Pons (tissue), 1 donor: ENCODE data around the gene RNF19B.
"Not testable (repeated sequence)": the region's sequence is repeated elsewhere in the genome, so short reads cannot be mapped to it uniquely, and the experiment has no call there.

ENCODE experiments used
- DNase-seq: peaks from one replicate; pipeline ENCODE4 v3.0.0-alpha.2; 2016; ENCODE audit warnings: low spot score

Gene RNF19B, protein sequence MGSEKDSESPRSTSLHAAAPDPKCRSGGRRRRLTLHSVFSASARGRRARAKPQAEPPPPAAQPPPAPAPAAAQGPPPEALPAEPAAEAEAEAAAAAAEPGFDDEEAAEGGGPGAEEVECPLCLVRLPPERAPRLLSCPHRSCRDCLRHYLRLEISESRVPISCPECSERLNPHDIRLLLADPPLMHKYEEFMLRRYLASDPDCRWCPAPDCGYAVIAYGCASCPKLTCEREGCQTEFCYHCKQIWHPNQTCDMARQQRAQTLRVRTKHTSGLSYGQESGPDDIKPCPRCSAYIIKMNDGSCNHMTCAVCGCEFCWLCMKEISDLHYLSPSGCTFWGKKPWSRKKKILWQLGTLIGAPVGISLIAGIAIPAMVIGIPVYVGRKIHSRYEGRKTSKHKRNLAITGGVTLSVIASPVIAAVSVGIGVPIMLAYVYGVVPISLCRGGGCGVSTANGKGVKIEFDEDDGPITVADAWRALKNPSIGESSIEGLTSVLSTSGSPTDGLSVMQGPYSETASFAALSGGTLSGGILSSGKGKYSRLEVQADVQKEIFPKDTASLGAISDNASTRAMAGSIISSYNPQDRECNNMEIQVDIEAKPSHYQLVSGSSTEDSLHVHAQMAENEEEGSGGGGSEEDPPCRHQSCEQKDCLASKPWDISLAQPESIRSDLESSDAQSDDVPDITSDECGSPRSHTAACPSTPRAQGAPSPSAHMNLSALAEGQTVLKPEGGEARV

DNA sequence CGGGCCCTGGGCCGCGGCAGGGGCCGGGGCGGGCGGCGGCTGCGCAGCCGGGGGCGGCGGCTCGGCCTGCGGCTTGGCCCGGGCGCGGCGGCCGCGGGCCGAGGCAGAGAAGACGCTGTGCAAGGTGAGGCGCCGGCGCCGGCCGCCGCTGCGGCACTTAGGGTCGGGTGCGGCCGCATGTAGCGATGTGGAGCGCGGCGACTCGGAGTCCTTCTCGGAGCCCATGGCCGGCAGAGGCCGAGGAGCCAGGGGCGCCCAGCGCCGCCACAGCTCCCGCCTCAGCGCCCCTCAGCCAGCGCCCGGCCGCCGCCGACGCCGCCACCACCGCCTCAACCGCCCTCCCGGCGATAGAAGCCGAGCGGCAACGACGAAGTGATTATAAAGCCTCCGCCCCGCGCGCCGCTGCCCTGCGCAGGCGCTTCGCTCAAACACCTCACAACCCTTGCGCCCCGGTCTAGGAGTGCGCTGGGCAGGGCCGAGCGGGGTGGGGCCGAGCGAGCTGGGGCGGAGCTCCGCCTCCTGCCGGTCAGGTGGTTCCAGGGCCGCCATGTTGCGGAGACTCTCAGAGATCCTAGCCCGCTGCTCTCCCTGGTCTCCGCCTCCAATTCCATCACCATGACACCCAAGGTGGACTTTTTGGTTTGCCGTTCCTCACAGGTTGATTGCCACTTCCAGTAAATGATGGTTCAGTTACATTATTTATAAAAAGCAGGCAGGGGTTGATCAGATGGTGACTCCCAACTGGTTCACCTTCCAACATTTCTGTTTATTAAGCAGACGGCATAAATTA lies at the start of gene RNF19B:
TSS of gene RNF19B (minus strand) at position 349 of the 790 bp plus-strand sequence. CDS start at position 225, 124 bp downstream.
- DNase-seq, result peak; percentile 91

DNA sequence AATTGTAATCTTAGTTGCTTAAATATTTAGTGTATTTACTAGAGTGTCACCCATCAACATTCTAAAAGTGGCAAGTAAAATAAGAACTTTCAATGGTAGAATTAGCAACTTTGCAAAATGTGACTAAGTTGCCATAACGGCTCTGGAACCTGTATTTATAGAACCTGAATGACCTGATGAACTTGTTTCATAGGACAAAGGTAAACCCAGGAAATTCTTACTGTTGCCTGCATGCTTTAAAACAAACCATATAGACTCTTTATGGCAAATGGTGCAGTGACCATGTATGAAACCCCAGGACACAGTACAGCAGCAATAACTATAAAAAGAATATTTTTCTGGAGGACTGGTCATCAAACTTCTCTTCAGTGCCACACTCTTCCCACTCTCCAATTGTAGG lies 49.2 kb upstream of the RNF19B start:
- DNase-seq, result no peak

DNA sequence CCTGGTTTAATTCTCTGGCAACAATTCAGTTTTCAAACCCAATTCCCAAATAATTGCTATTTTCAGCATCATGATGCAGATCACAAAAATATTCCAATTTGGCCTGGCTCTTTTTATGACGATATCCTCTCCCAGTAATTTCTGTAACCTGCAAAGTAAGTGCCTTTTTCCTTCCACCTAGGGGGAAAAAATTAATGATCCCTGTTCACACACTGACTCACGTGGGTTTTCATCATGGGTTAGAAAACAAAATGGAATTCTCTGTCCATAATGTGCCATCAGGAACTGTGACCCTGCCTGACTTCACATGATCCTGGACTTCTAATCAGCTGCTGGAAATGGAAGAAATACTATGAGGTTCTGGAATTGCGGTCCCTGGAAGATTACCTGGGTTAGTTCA lies 47.6 kb upstream of the RNF19B start:
- no peak for DNase-seq

DNA sequence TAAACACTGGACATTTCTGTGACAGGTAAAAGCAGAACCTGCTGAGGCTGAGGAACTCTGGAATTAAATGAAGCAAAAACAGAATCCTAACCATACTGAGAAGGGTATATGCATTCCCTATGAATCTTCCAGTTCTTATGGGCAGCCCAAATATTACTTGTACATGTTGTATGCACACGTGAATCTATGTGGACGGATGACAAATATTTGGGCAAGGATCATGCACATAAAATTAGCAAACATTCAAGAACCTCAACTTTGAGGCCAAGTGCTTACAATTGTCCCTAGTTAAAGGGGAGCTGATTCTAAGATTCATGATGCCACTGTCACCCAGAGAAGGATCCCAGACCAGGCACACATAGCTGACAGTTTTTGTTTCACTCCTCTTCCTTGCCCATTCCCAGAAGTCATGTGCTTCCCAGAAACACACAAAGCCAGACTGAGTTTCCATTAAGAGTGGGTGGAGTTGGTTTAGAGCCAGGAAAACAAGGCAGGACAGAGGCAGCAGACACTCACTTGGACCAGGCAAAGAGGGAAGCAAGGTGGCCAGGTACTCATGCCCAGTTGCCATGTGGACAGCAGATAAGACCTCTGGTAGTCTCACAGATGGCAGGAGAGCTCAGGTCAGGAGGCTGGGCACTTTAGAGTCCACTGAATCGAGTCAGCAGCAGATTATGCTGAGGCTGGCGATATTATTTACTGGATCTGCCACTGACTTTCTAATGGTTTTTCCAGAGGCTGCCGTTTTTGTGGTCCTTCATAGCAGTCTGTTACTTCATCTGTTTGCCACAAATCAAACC lies 46.5 kb upstream of the RNF19B start:
- peak; percentile 64 for DNase-seq

DNA sequence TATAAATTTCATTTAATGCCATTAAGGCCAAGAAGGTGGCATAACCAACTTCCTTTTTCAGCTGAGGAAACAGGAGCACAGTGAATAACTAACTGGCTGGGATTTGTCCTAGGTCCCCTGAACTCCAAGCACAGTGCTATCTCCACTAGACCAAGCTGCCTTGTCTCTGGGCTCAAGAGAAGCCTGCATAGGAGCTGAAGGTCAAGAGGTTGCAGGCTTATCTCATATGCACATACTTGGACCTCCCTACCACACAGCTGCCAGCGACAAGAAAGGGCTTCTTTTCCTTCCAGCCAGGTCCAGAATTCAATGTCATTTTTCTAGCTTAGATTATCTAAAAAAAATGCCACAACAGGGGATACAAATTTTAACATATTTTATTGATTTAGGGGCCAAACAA lies 45.0 kb upstream of the RNF19B start:
- no peak for DNase-seq

DNA sequence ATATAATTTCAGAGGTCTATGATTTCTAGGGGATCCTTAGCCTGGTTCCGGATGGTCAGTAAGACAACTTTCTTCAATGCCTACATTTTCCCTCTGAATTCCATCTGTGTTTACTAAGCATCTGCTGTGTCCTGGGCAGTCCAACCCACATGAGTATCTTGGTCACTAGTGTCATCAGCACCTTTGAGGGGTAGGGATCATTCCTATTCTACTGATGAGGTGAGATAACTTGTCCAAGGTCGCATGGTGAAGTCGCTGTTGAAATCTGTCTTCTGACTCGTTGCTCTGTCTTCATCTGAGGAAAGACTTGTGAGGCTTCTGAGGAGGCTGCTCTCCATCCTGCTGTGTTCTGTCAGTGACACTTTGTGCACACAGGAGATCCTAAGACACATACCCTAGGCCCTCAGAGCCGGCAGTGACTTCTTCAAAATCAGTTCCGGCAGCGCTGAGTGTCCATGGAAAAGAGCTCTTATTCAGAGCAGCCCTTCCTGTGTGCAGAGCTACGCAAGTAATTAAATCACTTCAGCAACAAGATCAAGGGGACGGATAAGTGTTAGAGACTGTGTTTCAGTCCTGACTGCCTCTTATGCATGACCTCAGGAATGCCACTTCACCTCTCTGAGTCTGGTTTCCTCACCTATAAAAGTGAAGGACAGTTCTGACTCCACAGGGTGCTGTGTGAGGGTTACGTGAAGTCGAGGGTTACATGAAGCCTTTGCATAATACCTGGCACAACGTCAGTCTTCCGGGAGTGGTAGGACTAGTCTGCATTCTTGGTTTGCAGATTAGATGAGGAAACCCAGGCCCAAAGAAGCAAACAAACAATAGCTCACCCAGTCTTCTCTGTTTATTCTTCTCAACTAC lies 43.7 kb upstream of the RNF19B start:
- DNase-seq, result no peak

DNA sequence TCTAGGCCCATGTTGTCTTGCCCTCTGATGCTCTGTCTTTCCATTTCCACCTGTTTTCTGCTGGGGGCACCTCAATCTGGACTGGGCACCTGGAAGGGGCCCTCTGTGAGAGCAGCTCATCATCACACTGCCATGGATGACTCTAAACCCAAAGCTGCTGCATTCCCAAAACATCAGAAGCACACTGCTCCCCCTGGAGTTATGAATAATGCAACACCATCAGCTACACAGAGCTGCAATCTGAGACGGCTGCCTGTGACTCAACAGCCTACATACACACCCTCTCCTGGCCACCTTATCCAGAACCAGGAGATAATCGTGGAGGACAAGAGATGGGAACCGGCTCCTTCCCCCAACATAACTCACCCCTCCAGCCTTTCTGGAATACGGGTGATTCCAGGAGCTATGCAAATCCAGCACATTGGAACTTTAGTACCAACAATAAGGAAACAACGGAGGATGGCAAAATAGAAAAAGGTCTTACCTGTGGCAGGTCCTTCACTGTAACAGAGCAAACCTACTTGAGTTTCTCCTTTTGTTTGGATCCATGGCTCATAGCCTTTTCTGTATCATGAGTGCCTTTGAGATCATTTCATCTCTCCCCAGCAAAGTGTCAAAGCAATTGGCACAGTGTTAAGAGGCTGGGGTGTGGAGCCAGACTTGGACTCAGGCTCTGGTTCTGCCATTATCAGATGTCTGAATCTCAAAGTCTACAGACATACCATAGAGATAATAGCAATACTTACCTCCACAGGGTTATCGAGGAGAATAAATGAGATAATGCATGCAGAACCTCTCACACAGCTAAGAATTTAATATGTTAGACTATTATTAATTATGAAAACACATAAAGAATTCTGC lies 42.8 kb upstream of the RNF19B start:
- no peak for DNase-seq

DNA sequence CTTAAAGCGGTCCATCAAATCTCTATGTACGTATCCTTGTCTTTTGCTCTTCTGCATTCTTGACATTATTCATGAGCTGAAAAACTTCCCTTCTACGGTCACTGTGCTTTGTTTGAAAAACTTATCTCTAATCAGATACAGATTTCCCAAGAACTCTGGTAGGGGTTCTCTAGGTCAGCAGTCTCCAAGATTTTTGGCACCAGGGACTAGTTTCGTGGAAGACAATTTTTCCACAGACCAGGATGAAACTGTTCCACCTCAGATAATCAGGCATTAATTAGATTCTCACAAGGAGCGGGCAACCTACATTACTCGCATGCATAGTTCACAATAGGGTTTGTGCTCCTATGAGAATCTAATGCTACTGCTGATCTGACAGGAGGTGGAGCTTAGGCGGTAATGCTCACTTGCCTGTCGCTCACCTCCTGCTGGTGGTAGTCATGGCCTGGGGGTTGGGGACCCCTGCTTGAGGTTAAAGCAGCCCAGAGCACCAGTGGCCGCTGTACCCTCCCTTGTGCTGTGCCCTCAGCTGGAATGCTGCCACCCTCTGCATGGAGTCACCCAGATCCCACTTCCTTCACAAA lies 41.3 kb upstream of the RNF19B start:
- DNase-seq, result no peak

DNA sequence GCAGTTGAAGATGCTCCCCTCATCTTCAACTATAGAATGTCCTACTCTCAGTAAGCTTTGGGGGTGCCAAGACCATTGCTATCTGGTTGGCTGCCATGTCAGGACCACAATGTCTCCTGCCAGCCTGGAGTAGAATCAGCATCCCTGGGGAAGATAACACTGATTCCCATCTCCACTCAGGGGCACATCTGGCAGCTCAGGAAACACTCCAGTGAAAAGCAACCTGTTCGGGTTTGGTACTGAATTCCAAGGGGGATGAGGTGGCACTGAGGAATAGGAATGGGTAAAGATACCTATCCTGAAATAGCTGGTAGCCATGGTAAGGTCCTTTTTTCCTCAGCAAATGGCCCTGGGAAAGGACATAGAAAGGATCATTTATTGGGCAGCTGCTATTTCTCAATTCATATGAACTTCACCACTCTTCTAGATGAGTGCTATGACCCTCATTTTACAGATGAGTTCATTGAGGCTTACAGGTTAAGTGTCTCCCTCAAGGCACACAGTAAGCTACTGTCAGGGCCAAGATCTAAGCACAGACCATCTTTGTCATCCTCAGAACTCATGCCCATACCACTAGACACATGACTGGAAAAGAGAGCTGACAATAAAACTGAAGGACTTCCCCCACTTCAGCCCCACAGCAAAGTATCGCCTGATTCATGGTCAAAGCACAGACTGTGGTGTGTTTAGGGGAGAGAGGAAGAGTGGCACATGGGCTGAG lies 40.7 kb upstream of the RNF19B start:
- DNase-seq, result peak; percentile 79

DNA sequence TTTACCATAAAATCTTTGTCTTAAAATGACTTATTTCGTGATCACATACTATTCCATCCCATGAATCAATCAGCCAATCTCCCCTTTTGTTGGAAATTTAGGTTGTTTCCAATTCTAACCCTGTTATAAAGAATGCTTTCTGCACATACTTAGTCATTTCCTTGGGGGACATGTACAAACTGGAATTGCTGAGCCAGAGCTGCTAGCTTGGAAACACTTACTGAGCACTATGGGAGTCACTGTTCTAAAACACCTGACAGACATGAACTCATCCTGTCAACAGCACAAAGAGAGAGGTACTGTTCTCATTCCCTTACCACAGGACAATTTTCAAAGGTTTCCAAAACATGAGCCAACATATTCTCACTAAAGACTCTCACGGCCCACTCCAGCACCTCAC lies 40.0 kb upstream of the RNF19B start:
- DNase-seq, result no peak

DNA sequence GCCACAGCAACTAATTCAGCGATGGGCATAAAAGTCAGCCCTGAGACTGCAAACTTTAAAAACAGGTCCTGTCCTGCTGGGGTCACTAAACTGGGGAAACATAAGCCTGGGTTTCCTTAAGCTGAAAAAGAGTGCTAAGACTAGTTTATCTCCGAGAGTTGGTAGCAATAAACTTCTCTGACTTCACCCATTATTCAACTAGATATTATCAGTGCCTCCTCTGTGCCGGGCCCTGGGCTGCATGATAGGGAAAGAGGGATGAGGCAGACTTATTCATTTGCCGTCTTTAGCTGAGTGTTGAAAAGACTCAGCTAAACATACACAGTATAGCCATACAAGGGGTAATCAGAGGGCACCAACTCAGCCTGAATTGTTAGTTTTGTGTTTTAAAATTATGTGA lies 39.0 kb upstream of the RNF19B start:
- DNase-seq, result no peak

DNA sequence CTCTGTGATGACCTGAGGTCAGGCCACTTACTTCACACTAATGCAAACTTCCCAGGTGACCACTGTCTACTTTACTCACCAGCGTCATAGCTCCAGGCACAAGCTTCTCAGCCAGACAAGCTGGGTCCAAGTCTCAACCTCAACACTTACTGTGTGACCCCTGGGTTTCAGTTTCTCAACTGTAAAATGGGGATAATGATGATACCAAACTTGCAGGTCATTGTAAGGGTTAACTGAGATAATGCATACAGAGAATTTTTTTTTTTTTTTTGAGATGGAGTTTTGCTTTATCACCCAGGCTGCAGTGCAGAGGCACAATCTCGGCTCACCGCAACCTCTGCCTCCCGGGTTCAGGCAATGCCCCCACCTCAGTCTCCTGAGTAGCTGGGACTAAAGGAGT lies 37.4 kb upstream of the RNF19B start:
- no peak for DNase-seq

DNA sequence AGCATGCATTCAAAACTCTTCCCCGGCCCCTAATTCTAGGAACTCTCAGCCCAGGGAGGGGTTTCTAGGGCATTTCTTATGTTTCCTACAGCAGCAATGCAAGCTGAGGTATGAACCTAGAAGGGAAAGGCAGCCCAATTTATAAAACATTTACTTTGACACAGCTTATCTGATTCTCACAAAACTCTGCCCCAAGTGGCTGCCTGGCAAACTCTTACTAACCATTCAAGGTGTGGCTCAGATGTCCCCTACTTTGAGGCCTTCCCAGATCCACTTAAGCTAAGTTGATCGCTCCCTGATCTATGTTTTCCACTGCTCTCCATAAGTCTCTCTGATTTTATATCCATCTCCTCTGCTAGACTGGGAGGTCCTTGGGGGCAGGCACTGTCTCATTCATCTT lies 36.7 kb upstream of the RNF19B start:
- no peak for DNase-seq

DNA sequence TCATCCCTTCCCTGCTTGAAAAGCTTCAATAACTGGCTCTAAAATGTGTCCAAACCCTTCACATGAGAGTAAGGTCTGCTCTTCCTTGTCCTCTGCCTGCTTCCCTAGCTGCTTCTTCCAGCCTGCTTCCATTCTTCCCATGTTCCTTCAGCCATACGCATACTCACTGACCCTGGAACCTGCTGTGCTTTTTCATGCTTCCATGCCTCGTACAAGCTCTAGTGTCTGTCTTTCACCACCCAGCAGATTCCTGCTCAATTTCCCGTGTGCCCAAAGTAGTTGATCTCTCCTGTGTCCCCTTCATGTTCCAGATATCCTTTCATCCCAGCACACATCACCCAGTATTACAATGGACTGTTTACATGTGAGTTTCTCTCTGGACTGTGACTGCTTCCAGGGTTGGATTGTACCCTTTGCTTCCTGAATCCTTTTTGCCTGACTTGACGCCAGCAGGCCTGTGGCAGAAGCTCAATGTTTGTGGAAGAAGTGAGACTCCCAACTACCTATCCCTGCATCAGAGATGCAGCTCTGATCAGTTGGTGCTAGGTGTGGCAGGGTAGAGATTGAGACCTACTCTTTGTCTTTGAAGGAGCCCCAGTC lies 35.9 kb upstream of the RNF19B start:
- no peak for DNase-seq

DNA sequence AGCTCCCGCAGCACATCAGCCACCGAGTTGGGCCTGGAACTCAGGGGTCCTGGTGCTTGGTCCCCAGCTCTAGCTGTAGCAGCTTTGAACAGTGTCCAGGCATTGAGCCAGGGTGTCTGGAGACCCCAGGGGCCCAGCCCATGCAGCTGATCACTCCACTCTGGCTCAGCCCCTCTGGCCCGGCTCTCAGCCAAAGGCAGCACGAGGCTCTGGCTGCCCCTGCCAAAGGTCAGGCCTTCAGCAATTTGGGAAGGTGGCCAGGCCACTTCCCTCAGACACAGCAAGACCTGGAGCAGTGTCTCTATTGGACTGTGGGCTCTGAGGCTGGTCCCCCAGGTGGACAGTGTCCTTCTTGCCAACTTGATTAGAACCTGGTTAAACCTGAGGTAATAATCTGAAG lies 34.4 kb upstream of the RNF19B start:
- no peak for DNase-seq

DNA sequence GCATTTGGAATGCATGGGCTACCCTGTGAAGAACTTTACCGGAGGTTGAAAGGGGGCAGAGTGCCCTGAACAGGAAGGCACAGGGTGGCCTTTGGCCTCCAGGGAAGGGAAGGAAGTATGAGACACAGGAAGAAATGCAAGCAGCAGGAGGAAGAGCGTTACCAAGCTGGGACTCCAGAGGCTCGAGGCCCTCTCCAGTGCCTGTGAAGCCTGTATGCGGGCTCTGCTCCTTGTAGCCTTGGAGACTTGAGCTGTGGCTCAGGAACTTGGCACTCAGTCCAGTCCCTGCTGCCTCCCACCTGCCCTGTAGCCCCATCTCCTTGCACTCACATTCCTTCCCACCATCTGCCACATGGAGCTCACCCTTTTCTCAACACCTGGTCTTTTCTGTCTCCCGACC lies 33.5 kb upstream of the RNF19B start:
- no peak for DNase-seq

DNA sequence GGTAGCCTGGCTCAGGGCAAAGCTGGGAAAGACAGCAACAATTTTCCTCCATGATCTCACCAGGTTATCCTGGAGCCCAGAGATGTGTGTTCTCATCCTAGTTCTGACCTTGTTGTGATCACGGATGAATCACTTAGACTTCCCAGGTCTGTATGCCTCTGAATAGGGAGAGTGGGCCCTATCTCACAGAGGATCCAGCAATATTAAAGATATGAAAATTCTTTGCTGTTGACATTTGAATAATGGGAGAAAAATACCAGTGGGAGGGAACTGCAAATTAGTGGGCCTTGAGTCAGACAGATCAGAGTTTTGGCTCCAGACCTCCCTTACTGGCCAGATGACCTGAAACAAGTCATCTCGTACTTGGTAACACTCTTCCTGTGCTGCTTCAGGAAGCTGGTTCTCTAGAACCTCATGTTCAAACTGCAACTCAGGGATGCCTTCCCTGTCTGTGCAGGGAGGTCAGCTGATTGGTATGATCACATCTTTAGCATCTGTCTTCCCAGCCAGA lies 32.8 kb upstream of the RNF19B start:
- no peak for DNase-seq

DNA sequence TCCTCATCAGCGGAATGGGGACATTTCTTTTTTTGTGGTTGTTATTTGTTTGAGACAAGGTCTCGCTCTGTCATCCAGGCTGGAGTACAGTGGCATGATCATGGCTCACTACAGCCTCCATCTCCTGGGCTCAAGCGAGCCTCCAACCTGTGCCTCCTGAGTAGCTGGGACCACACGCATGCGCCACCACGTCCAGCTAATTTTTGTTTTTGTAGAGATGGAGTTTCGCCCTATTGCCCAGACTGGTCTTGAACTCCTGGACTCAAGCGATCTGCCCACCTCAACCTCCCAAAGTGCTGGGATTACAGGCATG lies 28.7 kb upstream of the RNF19B start:
- not testable (repeated sequence) for DNase-seq
